GM19035 (cell line): ENCODE measurements around the gene CCDC57.
"Not testable (repeated sequence)": the region's sequence is repeated elsewhere in the genome, so short reads cannot be mapped to it uniquely, and the experiment has no call there.

Experiments
- ATAC-seq: cut with Tn5 transposase; IDR thresholded peaks from one replicate; pipeline ENCODE4 v1.9.1; 2021; ENCODE audit not compliant: unreplicated experiment

Gene CCDC57

GRCh38 chr17:82156284-82156925, 56.2 kb downstream of the CCDC57 start:
- no peak for ATAC-seq

GRCh38 chr17:82155606-82156005, 57.0 kb downstream of the CCDC57 start:
- ATAC-seq: no peak

- no peak for ATAC-seq
Measured at GRCh38 chr17:82154881-82155331, 57.7 kb downstream of the CCDC57 start.

GRCh38 chr17:82153745-82154375, 58.8 kb downstream of the CCDC57 start:
- no peak for ATAC-seq

- no peak for ATAC-seq
Measured at GRCh38 chr17:82153295-82153691, 59.3 kb downstream of the CCDC57 start.

- no peak for ATAC-seq
Measured at GRCh38 chr17:82152556-82153294, 59.9 kb downstream of the CCDC57 start.

- ATAC-seq: no peak
Measured at GRCh38 chr17:82152114-82152513, 60.5 kb downstream of the CCDC57 start.

- no peak for ATAC-seq
Measured at GRCh38 chr17:82151106-82151957, 61.3 kb downstream of the CCDC57 start.

- no peak for ATAC-seq
Measured at GRCh38 chr17:82149401-82150099, 63.1 kb downstream of the CCDC57 start.

GRCh38 chr17:82148997-82149396, 63.6 kb downstream of the CCDC57 start:
- no peak for ATAC-seq

GRCh38 chr17:82148011-82148410, 64.6 kb downstream of the CCDC57 start:
- ATAC-seq: no peak

- no peak for ATAC-seq
Measured at GRCh38 chr17:82146663-82147654, 65.7 kb downstream of the CCDC57 start.

- no peak for ATAC-seq
Measured at GRCh38 chr17:82145550-82146155, 67.0 kb downstream of the CCDC57 start.

- no peak for ATAC-seq
Measured at GRCh38 chr17:82143333-82143732, 69.3 kb downstream of the CCDC57 start.

GRCh38 chr17:82139961-82140360, 72.7 kb downstream of the CCDC57 start:
- ATAC-seq: not testable (repeated sequence)

- ATAC-seq: no peak
Measured at GRCh38 chr17:82138511-82138992, 74.1 kb downstream of the CCDC57 start.

- ATAC-seq: no peak
Measured at GRCh38 chr17:82134101-82134500, 78.5 kb downstream of the CCDC57 start.

GRCh38 chr17:82133166-82133953, 79.3 kb downstream of the CCDC57 start:
- not testable (repeated sequence) for ATAC-seq
